Kidney (tissue), 14 donors: ENCODE results near the gene CD79A. TPM values are rescaled to one million over a fixed set of nuclear protein-coding genes. Genes with fewer than 3 reads are reported as not detected.
A peak's percentile ranks its signal among the peaks of the same experiment; 100 is the strongest.

Experiments
- DNase-seq, 5 donors: peaks; one replicate each; pipeline ENCODE4 v3.0.0-alpha.2; 2013 to 2020
- FAIRE-seq: peaks from 2 replicates; lab custom pipeline; 2012; peaks lifted over from hg19 to GRCh38; lab: Jason Lieb, UNC
- H3K27ac ChIP-seq, 2 donors: one replicate each; pipeline ENCODE4 v1.7.0; 2013; ENCODE audit warnings: low read depth in 2 of 2, low read length in 2 of 2, inconsistent platforms in 1 of 2
- H3K27me3 ChIP-seq: one replicate; pipeline ENCODE4 v1.7.1; 2013; ENCODE audit warnings: low read length, inconsistent platforms; ENCODE audit not compliant: control insufficient read depth, insufficient read depth
- H3K36me3 ChIP-seq, 3 donors: one replicate each; pipeline versions ENCODE4 v1.7.0 to v1.7.1; 2013; ENCODE audit warnings: low read length in 3 of 3, control low read depth in 1 of 3, inconsistent platforms in 1 of 3; ENCODE audit not compliant: insufficient read depth in 3 of 3, control insufficient read depth in 2 of 3
- H3K4me1 ChIP-seq, 3 donors: one replicate each; pipeline versions ENCODE4 v1.7.0 to v1.7.1; 2013; ENCODE audit warnings: low read length in 3 of 3, inconsistent platforms in 1 of 3, low read depth in 1 of 3; ENCODE audit not compliant: control insufficient read depth in 2 of 3, insufficient read depth in 2 of 3
- H3K4me3 ChIP-seq, 3 donors: one replicate each; pipeline versions ENCODE4 v1.7.0 to v1.8.1; 2013; ENCODE audit warnings: low read length in 3 of 3, control low read depth in 1 of 3, inconsistent platforms in 1 of 3
- H3K9ac ChIP-seq, 3 donors: one replicate each; pipeline versions ENCODE4 v1.7.0 to v1.7.1; 2013; ENCODE audit warnings: low read length in 3 of 3, control low read depth in 1 of 3, inconsistent platforms in 1 of 3
- H3K9me3 ChIP-seq, 3 donors: one replicate each; pipeline versions ENCODE4 v1.7.0 to v1.7.1; 2013; ENCODE audit warnings: low read length in 3 of 3, control low read depth in 1 of 3, inconsistent platforms in 1 of 3; ENCODE audit not compliant: control insufficient read depth in 2 of 3, insufficient read depth in 1 of 3
- CTCF ChIP-seq: IDR thresholded peaks from 3 replicates; pipeline ENCODE4 v1.5.1; 2012; ENCODE audit warnings: mild to moderate bottlenecking, moderate library complexity, borderline replicate concordance; ENCODE audit not compliant: insufficient read depth; ENCODE audit errors: extremely low read depth
- intact Hi-C: fragments of 100-400 bp; cut with DNase I; formaldehyde crosslinking; loops from one replicate; pipeline ENCODE4 v1.11.1; 2022
- polyA plus RNA-seq: library from polyadenylated mRNA; stranded (reverse); fragments of 350-450 nt; fragmentation: Illumina TruSeq; extraction: RNeasy Lipid Tissue Mini Kit (QIAGEN cat#74804); gene quantifications from one replicate; pipeline ENCODE4 v1.2.3, GENCODE V29; 2014; ENCODE audit warnings: low read depth, low replicate concordance; ENCODE audit not compliant: insufficient read depth
- total RNA-seq: library from RNA; stranded (reverse); fragmentation: NEBNext Ultra II Directional; extraction: Animal tissue kit (Norgen Biotek cat#: 25700); gene quantifications from one replicate; pipeline ENCODE4 v1.2.1, GENCODE V29; 2021
- donor health status: control.
- donor health status: control.
- donor health status: control.
- donor health status: control.
- donor health status: control.
- donor health status: DM: yes; HTN: yes; CAD: no.
- donor health status: Normal renal cell carcinoma (clear cell type).

The CD79A gene
- total and polyA plus RNA-seq, 2 donors from 2014 or later, result 0.32 to 11.0 TPM

- Histone ChIP-seq H3K9ac (no peak overlapping the region), H3K4me1 (peaks cover 0 to 3% (median 0%) of the 10 kb centered on the region in 3 donors), H3K9me3 (no peaks in the 10 kb centered on the region), H3K4me3 (no peak overlapping the region), H3K27ac (no peak overlapping the region), H3K36me3 (peaks cover 0 to 33% (median 13%) of the 10 kb centered on the region in 3 donors), H3K27me3 (no peaks in the 10 kb centered on the region)
- FAIRE-seq (no peak), DNase-seq (peak in 1 of 5 donors; percentile 43)
- intact Hi-C loops, result no loop called here
- TF ChIP-seq CTCF, result no peak
Observed at GRCh38 chr19:41870401-41870873, 6.6 kb upstream of the CD79A start.

GRCh38 chr19:41871573-41872383 lies 5.3 kb upstream of the CD79A start:
- no peak overlapping the region for H3K27ac ChIP-seq
- no peak overlapping the region for H3K9ac ChIP-seq
- H3K9me3 ChIP-seq, result no peaks in the 10 kb centered on the region
- H3K36me3 ChIP-seq, result peaks cover 0 to 33% (median 13%) of the 10 kb centered on the region in 3 donors
- no peaks in the 10 kb centered on the region for H3K27me3 ChIP-seq
- TF ChIP-seq CTCF, result no peak
- FAIRE-seq (no peak), DNase-seq (peak in 1 of 5 donors; percentile 74)
- no peak overlapping the region for H3K4me3 ChIP-seq
- intact Hi-C loops, result no loop called here
- peaks cover 0 to 3% (median 0%) of the 10 kb centered on the region in 3 donors for H3K4me1 ChIP-seq

GRCh38 chr19:41872384-41872774 lies 4.7 kb upstream of the CD79A start:
- Histone ChIP-seq H3K4me1 (peaks cover 0 to 3% (median 0%) of the 10 kb centered on the region in 3 donors), H3K27me3 (no peaks in the 10 kb centered on the region), H3K27ac (no peak overlapping the region), H3K36me3 (peaks cover 0 to 33% (median 13%) of the 10 kb centered on the region in 3 donors), H3K9ac (no peak overlapping the region), H3K9me3 (no peaks in the 10 kb centered on the region), H3K4me3 (no peak overlapping the region)
- DNase-seq, result peak in 1 of 5 donors; percentile 38
- no peak for TF ChIP-seq CTCF
- FAIRE-seq, result no peak
- intact Hi-C loops, result no loop called here
